HuH-7.5 (cell line): ENCODE data around the gene ZFYVE16.
A peak's percentile ranks its signal among the peaks of the same experiment; 100 is the strongest.
"Not testable (repeated sequence)": the region's sequence is repeated elsewhere in the genome, so short reads cannot be mapped to it uniquely, and the experiment has no call there.

Source experiments
- DNase-seq: peaks from one replicate; pipeline ENCODE4 v3.0.0; 2011; ENCODE audit warnings: low spot score

ZFYVE16 gene

DNA sequence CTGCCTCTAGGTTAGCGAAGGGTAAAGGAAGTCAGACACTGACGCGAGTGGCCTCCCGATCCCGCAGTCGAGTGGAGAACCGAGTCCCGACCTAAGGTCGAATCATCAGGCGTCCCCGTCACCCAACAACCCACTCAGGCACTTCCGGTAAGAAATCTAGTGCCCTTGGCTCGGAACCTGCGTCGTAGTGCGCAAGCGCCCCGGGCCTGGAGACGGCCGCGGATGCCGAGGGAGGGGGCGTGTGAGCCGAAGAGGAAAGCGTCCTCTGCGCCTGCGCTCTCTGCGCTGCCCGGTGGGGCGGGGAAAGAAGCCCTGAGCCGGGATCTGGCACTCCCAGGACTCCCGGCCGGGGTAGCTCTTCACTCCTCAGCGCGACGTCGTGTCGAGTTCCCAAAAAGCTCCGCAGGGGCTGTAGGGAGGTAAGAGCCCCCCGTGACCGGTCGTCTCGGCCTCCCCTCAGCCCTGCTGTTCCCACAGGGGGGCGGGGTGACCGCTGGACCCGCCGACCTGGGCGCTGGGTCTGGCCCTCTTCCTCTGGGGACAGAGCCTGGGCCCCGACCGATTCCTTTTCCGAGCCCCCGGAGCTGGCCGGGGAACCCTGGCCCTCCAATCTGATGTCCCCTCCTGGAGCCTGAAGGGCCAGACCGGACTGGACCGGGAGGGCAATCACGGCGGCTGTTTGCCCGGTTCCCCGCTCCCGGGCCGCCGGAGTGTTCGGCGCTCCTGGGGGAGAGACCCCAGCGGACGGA lies at the start of gene ZFYVE16:
ZFYVE16 (plus strand) TSS at position 330 of the 749 bp plus-strand sequence. CDS start 26,084 bp downstream, outside the sequence.
- peak; percentile 76 for DNase-seq

DNA sequence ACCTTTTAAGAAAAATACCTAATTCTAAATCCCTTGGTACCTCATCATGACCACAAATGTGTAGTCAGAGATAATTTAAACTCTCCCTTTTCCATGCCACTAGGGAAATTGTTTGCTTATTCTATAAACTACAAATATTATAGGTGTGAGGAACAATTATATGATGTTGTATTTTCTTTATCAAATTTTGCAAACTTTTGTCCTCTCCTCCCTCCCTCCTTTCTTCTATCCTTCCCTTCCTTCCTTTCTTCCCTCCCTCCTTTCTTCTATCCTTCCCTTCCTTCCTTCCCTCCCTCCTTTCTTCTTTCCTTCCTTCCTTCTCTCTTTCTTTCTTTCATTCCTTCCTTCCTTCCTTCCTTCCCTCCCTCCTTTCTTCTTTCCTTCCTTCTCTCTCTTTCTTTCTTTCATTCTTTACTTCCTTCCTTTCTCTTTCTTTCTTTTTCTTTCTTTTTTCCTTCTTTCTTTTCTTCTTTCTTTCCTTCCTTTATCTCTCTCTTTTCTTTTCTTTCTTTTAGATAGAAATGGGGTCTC lies 46.9 kb upstream of the ZFYVE16 start:
- DNase-seq: no peak

DNA sequence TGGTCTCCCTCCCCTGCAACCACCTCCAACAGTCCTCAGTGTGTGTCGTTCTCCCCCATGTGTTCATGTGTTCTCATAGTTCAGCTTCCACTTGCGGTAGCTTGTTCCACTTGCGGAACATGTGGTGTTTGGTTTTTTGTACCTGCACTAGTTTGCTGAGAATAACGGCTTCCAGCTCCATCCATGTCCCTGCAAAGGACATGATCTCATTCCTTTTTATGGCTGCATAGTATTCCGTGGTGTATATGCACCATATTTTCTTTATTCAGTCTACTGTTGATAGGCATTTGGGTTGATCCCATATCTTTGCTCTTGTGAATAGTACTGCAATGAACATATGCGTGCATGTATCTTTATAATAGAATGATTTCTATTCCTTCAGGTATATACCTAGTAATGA lies 43.0 kb upstream of the ZFYVE16 start:
- no peak for DNase-seq

DNA sequence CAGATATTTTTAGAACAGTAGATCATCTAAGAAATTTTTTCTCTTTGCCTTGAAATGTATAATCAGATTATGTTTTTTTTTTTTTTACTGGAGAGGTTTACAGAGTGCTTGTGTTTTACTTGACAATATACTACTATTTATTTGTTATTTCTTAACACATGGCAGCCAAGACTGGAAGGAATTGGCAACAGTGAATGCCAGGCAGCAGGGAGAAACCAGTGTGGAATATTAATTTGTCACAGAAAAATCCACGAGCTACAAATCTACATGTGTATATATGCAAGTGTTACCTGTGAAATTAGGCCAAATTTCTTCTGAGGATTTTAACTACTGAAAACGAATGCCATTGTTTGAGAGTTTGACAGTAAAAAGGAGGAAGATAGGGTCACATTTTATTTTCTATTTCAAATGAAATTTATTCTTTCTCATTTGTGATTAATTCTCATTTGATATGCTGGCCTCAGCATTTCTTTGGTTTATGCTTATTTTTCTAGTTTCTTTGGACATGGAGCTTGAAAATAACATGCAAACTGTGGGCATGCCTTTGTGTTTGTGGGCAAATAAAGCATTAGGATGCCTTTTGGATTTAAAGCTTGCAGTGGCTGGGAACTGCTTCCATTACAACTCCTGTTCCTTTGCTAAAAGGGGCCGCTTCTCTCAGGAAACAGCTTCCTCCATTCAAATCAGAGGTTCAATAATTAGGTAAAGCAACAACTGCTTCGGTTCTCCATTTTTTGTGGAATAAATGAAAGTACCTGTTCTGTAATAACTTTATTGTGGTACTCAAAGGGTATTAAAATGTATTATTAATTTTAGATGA lies 39.0 kb upstream of the ZFYVE16 start:
- DNase-seq: no peak

DNA sequence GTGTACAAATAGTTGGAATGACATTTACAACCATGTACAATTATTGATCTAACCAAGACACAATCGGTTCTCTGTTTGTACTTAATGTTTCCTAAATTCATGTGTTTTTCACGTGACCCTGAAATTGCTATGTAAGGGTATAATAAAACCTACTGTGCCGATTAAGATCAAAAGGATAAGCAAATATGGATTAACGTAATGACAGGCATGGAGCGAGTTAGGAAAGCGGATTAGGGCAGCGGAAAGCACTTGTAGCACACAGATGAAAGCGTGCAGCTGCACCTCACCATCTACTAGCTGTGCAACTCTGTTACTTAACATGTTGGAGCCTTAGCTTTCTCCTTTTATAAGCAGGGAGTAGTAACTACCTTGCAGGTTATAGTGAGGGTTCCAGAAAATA lies 38.3 kb upstream of the ZFYVE16 start:
- no peak for DNase-seq

DNA sequence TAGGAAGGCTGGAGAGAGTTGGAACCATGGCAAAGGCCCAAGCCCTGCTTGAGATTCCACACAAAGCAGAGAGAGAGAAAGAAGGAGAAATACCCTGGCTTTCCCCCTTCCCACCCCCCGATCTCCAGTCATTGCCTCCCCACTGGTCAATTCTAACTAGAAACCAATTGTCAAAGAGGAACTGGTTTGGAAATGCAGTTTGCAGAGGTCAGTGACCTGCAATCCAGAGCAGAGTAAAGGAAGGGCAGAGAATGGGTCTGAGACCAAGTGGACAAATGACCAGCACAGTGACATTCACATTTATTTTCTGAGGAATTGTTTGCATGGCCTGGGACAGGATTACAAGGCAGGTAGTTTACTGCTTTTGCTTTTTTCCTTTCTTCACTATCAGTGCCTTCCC lies 37.5 kb upstream of the ZFYVE16 start:
- DNase-seq: no peak

DNA sequence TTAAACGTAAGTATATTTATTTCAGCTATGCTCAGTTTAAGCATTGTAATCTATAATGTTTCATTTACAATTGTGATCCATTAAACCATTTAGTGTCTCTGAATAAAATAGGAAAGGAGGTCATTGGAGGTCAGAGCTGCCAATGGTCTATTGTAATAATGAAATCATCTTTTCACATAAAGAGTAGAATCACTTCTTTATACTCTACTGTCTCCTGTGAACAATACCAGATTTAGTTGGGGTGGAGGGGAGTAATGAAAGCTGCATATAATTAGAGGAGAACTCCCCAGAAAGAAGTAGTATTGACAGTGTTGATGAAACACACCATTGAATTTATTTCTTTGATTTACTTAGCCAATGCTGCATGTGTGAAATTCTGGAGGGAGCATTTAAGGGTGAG lies 35.1 kb upstream of the ZFYVE16 start:
- no peak for DNase-seq

DNA sequence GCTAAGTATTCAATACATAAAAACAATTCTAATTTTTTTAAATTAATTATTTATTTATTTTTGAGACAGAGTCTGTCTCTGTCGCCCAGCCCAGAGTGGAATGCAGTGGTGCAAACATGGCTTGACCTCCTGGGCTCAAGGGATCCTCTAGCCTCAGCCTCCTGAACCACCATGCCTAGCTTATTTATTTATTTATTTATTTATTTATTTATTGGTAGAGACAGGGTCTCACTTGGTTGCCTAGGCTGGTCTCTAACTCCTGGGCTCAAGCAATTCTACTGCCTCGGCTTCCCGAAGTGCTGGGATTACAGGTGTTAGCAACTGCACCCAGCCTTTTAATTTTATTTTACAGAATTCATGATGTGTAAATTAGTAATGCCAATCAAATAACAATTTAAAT lies 33.7 kb upstream of the ZFYVE16 start:
- DNase-seq: no peak

DNA sequence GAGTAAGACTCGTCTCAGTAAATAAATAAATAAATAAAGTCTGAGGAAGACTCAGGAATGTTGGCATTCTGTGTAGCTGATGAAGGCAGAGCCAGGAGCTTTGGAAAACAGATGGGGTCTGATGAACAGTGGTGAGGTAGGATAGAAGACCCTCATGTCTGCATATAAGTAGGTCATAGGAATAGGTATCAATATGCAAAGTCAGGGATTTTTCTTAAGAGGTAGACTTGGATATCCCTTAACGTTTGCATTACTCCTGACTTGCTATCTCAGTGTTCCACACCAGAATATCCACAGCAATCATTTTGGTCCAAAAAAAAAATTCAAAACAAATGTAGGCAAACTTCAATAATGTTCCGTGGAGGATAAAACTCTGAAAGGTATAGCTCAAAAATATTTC lies 31.3 kb upstream of the ZFYVE16 start:
- no peak for DNase-seq

DNA sequence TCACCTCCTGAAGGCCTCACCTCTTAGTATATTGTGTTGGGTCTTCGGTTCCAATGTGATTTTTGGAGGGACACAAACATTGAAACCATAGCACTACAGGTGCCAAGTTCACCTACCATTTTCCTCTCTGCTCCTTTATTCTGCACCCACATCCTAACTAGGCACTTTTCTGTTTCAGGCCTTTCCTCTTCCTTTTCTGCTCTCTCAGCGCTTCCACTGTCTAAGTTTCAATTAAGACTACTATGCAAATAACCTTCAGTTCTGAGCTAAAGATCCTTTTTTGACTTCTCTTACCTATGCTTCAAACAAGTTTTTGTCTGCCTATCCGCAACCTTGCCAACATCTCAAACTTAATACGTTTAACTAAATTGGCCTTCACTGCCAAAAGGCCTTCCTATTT lies 25.4 kb upstream of the ZFYVE16 start:
- DNase-seq: no peak

DNA sequence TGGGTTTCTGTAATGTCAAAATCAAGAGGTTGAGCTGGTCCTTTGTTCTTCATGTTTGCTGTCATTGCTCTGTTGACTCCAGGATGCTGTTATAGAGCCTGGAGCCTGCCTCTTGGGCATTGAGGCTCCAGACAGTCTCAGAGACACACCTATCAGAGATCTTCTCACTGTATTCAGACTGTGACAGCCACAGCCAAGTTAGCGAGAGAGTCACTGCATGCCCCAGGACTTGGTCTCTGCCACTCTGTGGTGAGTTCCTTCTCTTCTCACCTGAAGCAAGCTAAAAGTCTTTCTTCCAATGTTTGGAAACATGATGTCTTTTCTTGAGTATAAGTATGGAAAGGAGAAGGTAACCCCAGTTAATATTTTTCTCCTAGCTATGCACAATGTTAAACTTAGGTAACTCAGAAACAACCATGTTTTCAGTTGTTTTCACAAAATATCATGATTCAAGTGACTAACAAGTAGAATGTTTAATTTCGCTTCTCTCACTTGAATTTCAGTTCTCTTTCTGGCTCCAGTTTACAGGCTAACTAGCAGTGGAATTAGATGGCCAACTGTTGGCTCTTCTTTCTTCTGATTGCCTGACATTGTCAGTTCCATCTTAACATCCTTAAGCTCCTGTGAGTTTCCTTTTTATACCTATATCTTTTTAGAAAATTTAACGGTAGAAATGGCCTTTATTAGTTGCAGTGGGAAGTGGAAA lies 20.6 kb upstream of the ZFYVE16 start:
- no peak for DNase-seq

DNA sequence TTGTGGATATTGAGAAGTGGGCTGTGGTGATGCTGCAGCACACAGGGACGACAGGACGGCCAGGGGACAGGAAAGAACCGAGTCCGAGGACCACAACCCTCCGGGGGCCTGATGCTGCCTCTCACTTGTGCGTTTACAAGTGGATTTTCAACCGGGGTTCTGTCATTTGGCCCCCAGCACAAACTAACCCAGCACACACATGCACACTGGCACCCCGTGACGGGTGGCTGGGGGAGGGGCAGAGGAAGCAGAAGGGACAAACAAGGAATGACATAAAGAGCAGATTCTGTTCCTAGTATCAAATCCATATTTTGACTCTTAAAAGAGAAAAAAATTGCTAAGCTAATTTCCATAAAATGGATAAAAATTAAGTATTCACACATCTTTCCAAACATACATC lies 18.3 kb upstream of the ZFYVE16 start:
- DNase-seq: no peak

DNA sequence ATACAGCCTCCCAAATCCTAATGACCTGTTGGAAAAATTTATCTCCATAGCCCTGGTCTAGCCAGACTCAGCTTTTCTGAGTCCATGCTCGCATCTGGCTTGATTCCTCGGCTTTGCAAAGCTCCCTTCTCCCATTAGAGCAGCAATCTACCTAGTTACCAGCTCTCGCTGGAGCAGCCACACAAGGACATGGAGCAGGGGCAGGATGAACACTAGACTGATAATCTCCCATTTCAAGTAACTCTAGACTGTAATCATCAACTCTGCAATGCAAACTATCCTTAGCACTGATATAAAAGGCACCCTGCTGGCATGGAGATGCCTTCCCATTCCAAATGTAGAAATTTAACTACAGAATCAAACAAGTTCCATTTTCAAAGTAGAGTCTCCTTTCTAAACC lies 17.5 kb upstream of the ZFYVE16 start:
- not testable (repeated sequence) for DNase-seq

DNA sequence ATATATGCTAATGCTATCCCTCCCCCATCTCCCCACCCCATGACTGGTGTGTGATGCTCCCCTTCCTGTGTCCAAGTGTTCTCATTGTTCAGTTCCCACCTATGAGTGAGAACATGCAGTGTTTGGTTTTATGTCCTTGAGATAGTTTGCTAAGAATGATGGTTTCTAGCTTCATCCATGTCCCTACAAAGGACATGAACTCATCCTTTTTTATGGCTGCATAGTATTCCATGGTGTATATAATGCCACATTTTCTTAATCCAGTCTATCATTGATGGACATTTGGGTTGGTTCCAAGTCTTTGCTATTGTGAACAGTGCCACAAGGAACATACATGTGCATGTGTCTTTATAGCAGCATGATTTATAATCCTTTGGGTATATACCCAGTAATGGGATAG lies 16.6 kb upstream of the ZFYVE16 start:
- DNase-seq: not testable (repeated sequence)

DNA sequence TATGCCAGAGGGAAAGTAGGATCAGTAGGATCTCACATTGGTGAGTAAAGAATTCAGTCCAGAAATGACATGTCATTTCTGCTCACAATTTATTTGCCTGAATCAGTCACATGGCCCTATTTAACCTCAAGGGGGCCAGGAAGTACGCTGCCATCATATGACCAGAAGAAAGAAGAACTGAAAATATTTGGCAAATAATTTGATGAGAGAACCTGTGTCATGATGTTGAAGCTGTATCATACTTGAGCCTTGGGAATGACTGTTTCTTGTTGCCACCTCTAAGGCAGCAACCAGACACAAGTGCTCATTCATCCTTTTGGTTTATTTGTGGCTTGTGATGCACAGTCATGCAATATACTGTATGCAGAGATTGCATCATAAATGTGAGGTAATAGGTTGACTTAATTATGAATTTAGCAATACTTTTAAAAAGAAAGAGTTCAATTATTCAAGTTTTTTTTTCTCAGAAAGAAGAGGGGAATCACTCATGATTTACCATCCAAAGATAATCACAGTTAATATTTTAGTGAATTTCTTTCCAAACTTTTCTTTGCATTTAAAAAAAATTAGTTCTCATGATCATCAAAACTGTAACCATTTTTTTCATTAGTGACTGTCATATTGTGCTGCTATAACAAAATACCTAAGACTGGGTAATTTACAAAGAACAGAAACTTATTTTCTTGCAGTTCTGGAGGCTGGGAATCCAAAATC lies 8.2 kb upstream of the ZFYVE16 start:
- no peak for DNase-seq

DNA sequence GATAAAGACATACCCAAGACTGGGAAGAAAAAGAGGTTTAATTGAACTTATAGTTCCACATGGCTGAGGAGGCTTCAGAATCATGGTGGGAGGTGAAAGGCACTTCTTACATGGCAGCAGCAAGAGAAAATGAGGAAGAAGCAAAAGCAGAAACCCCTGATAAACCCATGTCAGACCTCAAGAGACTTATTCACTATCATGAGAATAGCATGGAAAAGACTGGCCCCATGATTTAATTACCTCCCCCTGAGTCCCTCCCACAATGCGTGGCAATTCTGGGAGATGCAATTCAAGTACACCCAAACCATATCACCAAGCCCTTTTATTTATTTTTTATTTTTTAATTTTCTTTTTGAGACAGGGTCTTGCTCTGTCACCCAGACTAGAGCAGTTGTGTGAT lies 7.5 kb upstream of the ZFYVE16 start:
- DNase-seq: not testable (repeated sequence)

DNA sequence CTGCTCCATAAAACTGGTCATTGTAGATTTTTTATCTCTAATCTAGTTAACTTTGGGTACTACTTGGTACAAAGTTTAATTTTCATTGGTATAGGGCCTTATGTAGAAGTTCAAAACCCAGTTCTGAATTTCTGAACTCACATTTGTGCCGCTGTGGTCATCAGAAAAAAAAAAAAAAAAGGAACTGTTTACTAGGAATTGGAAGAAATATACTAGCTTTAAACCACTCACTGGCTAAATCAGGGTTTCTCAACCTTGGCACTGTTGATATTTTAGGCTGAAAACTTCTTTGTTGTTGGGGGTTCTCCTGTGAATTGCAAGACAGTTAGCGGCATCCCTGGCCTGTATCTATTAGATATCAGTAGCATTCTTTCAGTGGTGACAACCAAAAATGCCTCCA lies 4.1 kb upstream of the ZFYVE16 start:
- no peak for DNase-seq

DNA sequence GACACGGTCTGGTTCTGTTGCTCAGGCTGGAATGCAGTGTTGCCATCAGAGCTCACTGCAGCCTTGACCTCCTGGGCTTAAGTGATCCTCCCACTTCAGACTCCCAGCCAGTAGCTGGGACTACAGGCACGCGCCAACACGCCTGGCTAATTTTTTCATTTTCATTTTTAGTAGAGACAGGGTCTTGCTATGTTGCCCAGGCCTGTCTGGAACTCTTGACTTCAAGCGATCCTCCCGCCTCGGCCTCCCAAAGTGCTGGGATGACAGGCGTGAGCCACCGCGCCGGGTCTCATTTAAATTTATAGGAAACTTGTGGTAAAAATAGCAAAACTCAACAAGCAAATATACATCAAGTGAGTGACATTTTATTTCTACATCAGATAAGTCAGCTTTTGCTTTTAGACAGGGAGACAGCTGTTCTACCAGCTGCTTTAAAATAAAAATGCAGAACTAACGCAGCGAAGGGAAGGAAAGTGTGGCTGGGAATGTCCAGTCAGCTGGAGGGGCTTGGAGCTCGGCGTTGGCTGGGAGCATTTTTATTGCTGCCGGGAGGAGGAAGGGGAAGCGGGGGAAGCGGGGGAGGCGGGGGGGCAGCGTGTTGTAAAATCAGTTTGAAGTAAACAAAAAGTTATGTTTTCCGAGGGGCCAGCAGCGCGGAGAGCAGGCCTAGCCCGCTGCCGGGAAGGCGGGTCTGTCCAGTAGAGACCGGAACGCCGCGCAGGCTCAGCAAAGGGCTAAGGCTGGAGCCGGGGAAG lies 707 bp upstream of the ZFYVE16 start:
- DNase-seq: peak; percentile 12

DNA sequence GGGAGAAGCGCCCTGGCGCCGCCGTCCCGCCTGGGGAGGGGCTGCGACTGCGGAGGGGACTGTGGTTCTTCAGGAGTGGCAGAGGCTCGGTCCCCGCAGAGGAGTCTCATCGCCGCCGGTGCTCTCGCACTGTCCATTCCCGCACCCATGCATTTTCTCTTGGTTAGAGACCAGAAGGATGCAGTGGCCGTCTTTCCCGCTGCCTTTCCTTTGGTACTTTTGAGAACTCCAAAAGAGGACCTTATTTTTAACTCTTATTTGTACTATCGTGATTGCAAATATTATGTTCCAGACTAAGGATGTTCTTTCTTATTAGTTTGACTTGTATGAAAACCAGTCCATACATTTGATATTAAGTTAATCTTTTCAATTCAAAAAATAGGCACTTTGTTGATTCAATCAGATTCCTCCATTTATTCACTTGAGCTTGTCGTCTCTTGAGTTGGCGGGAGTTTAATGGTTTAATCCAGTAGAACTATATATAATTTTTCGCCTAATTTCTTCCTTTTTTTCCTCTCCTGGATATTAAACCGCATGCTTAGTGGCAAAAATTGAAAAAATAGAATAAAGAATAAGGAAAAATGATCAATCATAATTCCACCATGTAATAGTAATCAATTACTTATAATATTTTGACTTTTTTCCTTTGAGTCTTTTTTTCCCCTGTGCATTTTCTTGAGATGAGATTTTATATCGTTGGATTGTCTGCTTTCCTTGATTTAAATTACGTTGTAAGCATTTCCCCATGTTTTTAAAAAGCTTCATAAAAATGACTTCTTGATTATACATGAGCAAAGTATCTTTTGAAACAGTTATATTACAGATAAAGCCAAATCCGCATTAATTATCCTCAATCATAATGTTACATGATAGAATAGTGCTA lies 861 bp downstream of the ZFYVE16 start:
- peak; percentile 47 for DNase-seq

DNA sequence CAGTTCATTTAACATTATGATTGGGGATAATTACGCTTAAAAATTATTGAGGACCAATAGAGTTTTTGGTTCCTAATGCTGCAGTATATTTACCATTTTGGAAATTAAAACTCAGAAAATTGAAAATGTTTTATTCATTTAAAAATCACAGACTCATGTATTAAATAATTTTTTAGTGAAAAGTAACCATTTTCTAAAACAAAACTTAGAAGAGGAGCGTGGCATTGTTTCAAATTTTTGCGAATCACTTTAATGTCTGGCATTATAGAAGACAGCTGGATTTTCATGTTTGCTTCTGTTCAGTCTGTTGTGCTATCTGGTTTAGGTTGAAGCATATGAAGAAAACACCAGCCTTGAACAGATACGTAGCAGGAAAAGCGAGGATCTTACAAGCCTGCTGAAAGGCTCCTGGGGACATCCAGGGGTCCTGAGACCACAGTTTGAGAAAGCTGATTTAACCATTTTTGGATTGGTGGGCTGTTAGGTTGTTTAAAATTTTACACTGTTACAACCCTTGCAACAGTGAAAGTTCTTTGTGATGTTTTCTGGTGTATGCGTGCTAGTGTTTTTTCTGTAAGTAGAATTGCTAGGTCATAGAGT lies 1.6 kb downstream of the ZFYVE16 start:
- no peak for DNase-seq
